HG03025 (cell line): Measurements from ENCODE around the gene LAMA2.
"Not testable (repeated sequence)": the region's sequence is repeated elsewhere in the genome, so short reads cannot be mapped to it uniquely, and the experiment has no call there.

Experiments
- ATAC-seq: cut with Tn5 transposase; IDR thresholded peaks from one replicate; pipeline ENCODE4 v1.9.1; 2021; ENCODE audit warnings: mild to moderate bottlenecking, moderate library complexity; ENCODE audit not compliant: unreplicated experiment, low FRiP score

Gene LAMA2

GRCh38 chr6:129006724-129007514 is 124.0 kb downstream of the LAMA2 start:
- ATAC-seq: no peak

GRCh38 chr6:129007701-129008373 is 124.9 kb downstream of the LAMA2 start:
- no peak for ATAC-seq

GRCh38 chr6:129008591-129008990 is 125.7 kb downstream of the LAMA2 start:
- no peak for ATAC-seq

GRCh38 chr6:129009851-129010250 is 126.9 kb downstream of the LAMA2 start:
- ATAC-seq: no peak

GRCh38 chr6:129014302-129014701 is 131.4 kb downstream of the LAMA2 start:
- ATAC-seq: no peak

GRCh38 chr6:129015721-129016120 is 132.8 kb downstream of the LAMA2 start:
- no peak for ATAC-seq

- no peak for ATAC-seq
These were observed 133.9 kb downstream of the LAMA2 start for GRCh38 chr6:129016844-129017243.

- no peak for ATAC-seq
These were observed 139.1 kb downstream of the LAMA2 start for GRCh38 chr6:129022011-129022553.

- no peak for ATAC-seq
These were observed 143.7 kb downstream of the LAMA2 start for GRCh38 chr6:129026601-129027000.

GRCh38 chr6:129029778-129030177 is 146.8 kb downstream of the LAMA2 start:
- ATAC-seq: no peak

- ATAC-seq: no peak
These were observed 147.3 kb downstream of the LAMA2 start for GRCh38 chr6:129030215-129030614.

GRCh38 chr6:129031051-129031599 is 148.2 kb downstream of the LAMA2 start:
- ATAC-seq: no peak

GRCh38 chr6:129032602-129033001 is 149.7 kb downstream of the LAMA2 start:
- ATAC-seq: no peak

- no peak for ATAC-seq
These were observed 150.2 kb downstream of the LAMA2 start for GRCh38 chr6:129033180-129033579.

GRCh38 chr6:129033581-129033980 is 150.6 kb downstream of the LAMA2 start:
- ATAC-seq: no peak

- no peak for ATAC-seq
These were observed 158.6 kb downstream of the LAMA2 start for GRCh38 chr6:129041563-129041962.

GRCh38 chr6:129046526-129046925 is 163.6 kb downstream of the LAMA2 start:
- ATAC-seq: no peak

- no peak for ATAC-seq
These were observed 164.9 kb downstream of the LAMA2 start for GRCh38 chr6:129047834-129048233.

GRCh38 chr6:129050086-129050485 is 167.1 kb downstream of the LAMA2 start:
- ATAC-seq: no peak

- ATAC-seq: not testable (repeated sequence)
These were observed 170.2 kb downstream of the LAMA2 start for GRCh38 chr6:129053143-129053542.

- no peak for ATAC-seq
These were observed 172.9 kb downstream of the LAMA2 start for GRCh38 chr6:129055796-129056195.
